CD4-positive, CD25-positive, alpha-beta regulatory T cell (primary cell): ENCODE measurements around the gene HYAL1. TPM values are rescaled to one million over a fixed set of nuclear protein-coding genes. Genes with fewer than 3 reads are reported as not detected.
A peak's percentile ranks its signal among the peaks of the same experiment; 100 is the strongest.

ENCODE experiments used
- ATAC-seq, 2 donors: fragments of 150-1000 bp; cut with Tn5 transposase; one replicate each; pipeline ENCODE4 v1.10.0; 2021; ENCODE audit warnings: low read depth in 2 of 2, moderate number of reproducible peaks in 2 of 2, moderate library complexity in 1 of 2
- DNase-seq, 3 donors: peaks; one replicate each; pipeline versions ENCODE4 v3.0.0 to v3.0.0-alpha.2; 2012 to 2022; ENCODE audit warnings: mixed read lengths in 1 of 3
- H3K27ac ChIP-seq: one replicate; pipeline ENCODE4 v1.7.0; 2013; ENCODE audit warnings: mild to moderate bottlenecking, low read length; ENCODE audit not compliant: insufficient read depth, poor library complexity, severe bottlenecking
- H3K27me3 ChIP-seq: one replicate; pipeline ENCODE4 v1.7.0; 2013; ENCODE audit warnings: low read length; ENCODE audit not compliant: control insufficient read depth, insufficient read depth
- H3K36me3 ChIP-seq: one replicate; pipeline ENCODE4 v1.7.0; 2013; ENCODE audit warnings: mild to moderate bottlenecking, low read length, moderate library complexity; ENCODE audit not compliant: control insufficient read depth, insufficient read depth
- H3K4me1 ChIP-seq: 2 replicates; pipeline ENCODE4 v1.7.0; 2013; ENCODE audit warnings: mild to moderate bottlenecking, low read length; ENCODE audit not compliant: insufficient read depth, control insufficient read depth, poor library complexity, severe bottlenecking
- H3K4me3 ChIP-seq: one replicate; pipeline ENCODE4 v1.7.0; 2013; ENCODE audit warnings: low read depth, mild to moderate bottlenecking, low read length, moderate library complexity
- H3K9me3 ChIP-seq, 2 experiments: 1 replicate in 1 of 2; 2 replicates in 1 of 2; pipeline ENCODE4 v1.7.0; 2013; ENCODE audit warnings: low read length in 2 of 2, mild to moderate bottlenecking in 1 of 2, moderate library complexity in 1 of 2; ENCODE audit not compliant: control insufficient read depth in 2 of 2
- H3K27ac Mint-ChIP-seq, 3 donors: one replicate each; pipeline ENCODE4 v1.8.0; 2020 to 2022; ENCODE audit warnings: mild to moderate bottlenecking in 3 of 3, mixed read lengths in 3 of 3, moderate library complexity in 2 of 3
- H3K27me3 Mint-ChIP-seq: one replicate; pipeline ENCODE4 v1.8.0; 2022; ENCODE audit warnings: mild to moderate bottlenecking, mixed read lengths
- H3K36me3 Mint-ChIP-seq: one replicate; pipeline ENCODE4 v1.8.0; 2020; ENCODE audit warnings: mixed read lengths
- H3K4me1 Mint-ChIP-seq, 4 donors: one replicate each; pipeline ENCODE4 v1.8.0; 2020 to 2022; ENCODE audit warnings: mixed read lengths in 4 of 4, mild to moderate bottlenecking in 1 of 4
- H3K4me3 Mint-ChIP-seq, 4 donors: one replicate each; pipeline ENCODE4 v1.8.0; 2020 to 2022; ENCODE audit warnings: mild to moderate bottlenecking in 4 of 4, mixed read lengths in 4 of 4, moderate library complexity in 3 of 4
- H3K9me3 Mint-ChIP-seq, 7 donors: one replicate each; pipeline ENCODE4 v1.8.0; 2020 to 2022; ENCODE audit warnings: mixed read lengths in 7 of 7, mild to moderate bottlenecking in 3 of 7, moderate library complexity in 2 of 7
- polyA plus RNA-seq, 4 donors: library from polyadenylated mRNA; unstranded; fragments of 300-500 nt; fragmentation: Illumina TruSeq; gene quantifications; one replicate each; pipeline ENCODE4 v1.2.3, GENCODE V29; 2021
- total RNA-seq: library from RNA; stranded (reverse); gene quantifications from one replicate; pipeline ENCODE4 v1.2.3, GENCODE V29; 2022

The HYAL1 gene
- total and polyA plus RNA-seq, 5 donors from 2014 or later: 0.07 to 0.35 (median 0.21) TPM; not detected in 1

DNA sequence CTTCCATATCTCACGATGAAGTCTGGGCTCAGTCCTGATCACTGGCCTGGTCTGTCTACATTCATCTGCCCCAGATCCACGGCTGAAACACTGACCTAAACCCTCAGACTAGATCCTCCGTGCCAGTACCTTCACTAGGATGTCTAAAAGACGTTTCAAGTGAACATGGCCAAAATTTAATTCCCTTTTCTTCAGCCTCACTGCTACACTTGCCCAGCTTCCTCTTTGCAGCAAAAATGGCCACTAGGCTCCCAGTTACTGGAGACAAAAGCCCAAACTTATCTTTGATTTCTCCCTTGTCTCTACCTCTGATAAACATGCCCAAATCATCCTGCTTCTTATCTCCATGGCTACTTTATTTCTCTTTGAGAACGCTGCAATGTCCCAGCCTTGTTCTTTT, 35.6 kb upstream of the HYAL1 start:
- Histone ChIP-seq H3K4me3 (peak overlapping the region; percentile 88), H3K4me1 (peaks cover 74% of the 10 kb centered on the region), H3K27ac (peak overlapping the region; percentile 96), H3K27me3 (no peaks in the 10 kb centered on the region), H3K36me3 (no peaks in the 10 kb centered on the region), H3K9me3 (no peaks in the 10 kb centered on the region)
- H3K27ac Mint-ChIP-seq: peak overlapping the region; percentile 93 to 98 (median 98)
- DNase-seq (no peak), ATAC-seq (no peak)
- H3K36me3 Mint-ChIP-seq: no peaks in the 10 kb centered on the region
- H3K4me3 Mint-ChIP-seq: peak overlapping the region; percentile 90 to 97 (median 94)
- H3K27me3 Mint-ChIP-seq: no peaks in the 10 kb centered on the region
- H3K4me1 Mint-ChIP-seq: peaks cover 20 to 77% (median 44%) of the 10 kb centered on the region in 4 donors
- H3K9me3 Mint-ChIP-seq: peaks cover 0 to 3% (median 0%) of the 10 kb centered on the region in 7 donors

GRCh38 chr3:50337175-50337861, 33.9 kb upstream of the HYAL1 start:
- Mint-ChIP-seq H3K27ac (peak overlapping the region; percentile 93 to 98 (median 98)), H3K27me3 (no peaks in the 10 kb centered on the region), H3K9me3 (peaks cover 0 to 3% (median 0%) of the 10 kb centered on the region in 7 donors), H3K4me3 (peak overlapping the region; percentile 90 to 97 (median 94)), H3K36me3 (no peaks in the 10 kb centered on the region), H3K4me1 (peaks cover 20 to 79% (median 48%) of the 10 kb centered on the region in 4 donors)
- H3K27ac ChIP-seq: peak overlapping the region; percentile 96
- H3K4me1 ChIP-seq: peaks cover 78% of the 10 kb centered on the region
- H3K36me3 ChIP-seq: peaks cover 2% of the 10 kb centered on the region
- DNase-seq (peak; percentile 88 to 99 (median 91)), ATAC-seq (peak; percentile 77 to 80)
- H3K9me3 ChIP-seq: no peaks in the 10 kb centered on the region
- H3K4me3 ChIP-seq: peak overlapping the region; percentile 92
- H3K27me3 ChIP-seq: no peaks in the 10 kb centered on the region

DNA sequence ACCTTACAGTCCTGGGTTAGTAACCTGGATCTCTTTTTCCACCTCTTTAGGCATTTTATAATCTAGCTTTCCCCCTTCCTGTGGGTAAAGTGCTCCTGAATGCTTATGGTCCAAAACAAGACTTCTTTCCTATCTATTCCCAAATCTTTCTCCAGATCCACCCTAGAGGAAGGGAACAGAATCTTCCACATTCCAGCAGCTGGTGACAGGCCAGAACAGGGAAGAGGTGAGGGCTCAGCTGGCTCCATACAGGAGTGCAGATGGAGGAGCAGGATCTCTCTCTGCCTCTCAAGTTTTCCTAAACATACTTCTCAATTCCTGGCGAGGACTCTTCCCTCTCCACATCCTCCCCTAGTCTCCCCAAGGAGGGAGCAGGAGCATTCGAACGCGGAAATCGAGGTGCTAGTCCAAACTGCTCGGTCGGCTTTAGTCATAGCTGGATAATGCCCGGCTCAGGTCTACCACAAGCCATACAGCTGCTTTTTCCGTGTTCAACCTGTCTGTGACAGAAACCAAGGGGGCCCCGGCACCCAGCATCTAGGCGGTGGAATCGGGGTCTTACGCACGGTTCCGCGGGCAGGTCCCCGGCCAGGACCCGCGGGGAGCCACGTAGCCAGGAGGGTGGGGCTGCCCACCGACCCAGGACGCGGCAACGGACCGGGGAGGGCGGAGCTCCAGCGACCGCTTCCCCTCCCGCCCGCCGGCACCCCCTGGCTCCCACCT, 33.2 kb upstream of the HYAL1 start:
- Histone ChIP-seq H3K36me3 (peaks cover 8% of the 10 kb centered on the region), H3K9me3 (no peaks in the 10 kb centered on the region)

GRCh38 chr3:50334339-50335075, 31.1 kb upstream of the HYAL1 start:
- DNase-seq (no peak), ATAC-seq (no peak)
- Histone ChIP-seq H3K27me3 (no peaks in the 10 kb centered on the region), H3K27ac (peak overlapping the region; percentile 96), H3K4me1 (peaks cover 54% of the 10 kb centered on the region), H3K9me3 (no peaks in the 10 kb centered on the region), H3K4me3 (peak overlapping the region; percentile 34), H3K36me3 (peaks cover 29% of the 10 kb centered on the region)
- Mint-ChIP-seq H3K4me1 (peaks cover 20 to 67% (median 40%) of the 10 kb centered on the region in 4 donors), H3K27me3 (no peaks in the 10 kb centered on the region), H3K36me3 (peaks cover 3% of the 10 kb centered on the region), H3K9me3 (peaks cover 0 to 3% (median 0%) of the 10 kb centered on the region in 7 donors), H3K4me3 (peak overlapping the region; percentile 69 to 97 (median 87)), H3K27ac (peak overlapping the region; percentile 93 to 96 (median 93))

More for the DNA sequence above, 33.2 kb upstream of the HYAL1 start:
- Mint-ChIP-seq H3K27me3 (no peaks in the 10 kb centered on the region), H3K9me3 (peaks cover 0 to 3% (median 0%) of the 10 kb centered on the region in 7 donors), H3K4me1 (peaks cover 20 to 81% (median 48%) of the 10 kb centered on the region in 4 donors), H3K27ac (peak overlapping the region; percentile 93 to 95 (median 93)), H3K4me3 (peak overlapping the region; percentile 90 to 97 (median 94)), H3K36me3 (no peaks in the 10 kb centered on the region)
- Histone ChIP-seq H3K27ac (peak overlapping the region; percentile 96), H3K4me3 (peak overlapping the region; percentile 92), H3K27me3 (no peaks in the 10 kb centered on the region), H3K4me1 (peaks cover 75% of the 10 kb centered on the region)
- peak; percentile 30 to 38 for ATAC-seq
- DNase-seq: no peak

DNA sequence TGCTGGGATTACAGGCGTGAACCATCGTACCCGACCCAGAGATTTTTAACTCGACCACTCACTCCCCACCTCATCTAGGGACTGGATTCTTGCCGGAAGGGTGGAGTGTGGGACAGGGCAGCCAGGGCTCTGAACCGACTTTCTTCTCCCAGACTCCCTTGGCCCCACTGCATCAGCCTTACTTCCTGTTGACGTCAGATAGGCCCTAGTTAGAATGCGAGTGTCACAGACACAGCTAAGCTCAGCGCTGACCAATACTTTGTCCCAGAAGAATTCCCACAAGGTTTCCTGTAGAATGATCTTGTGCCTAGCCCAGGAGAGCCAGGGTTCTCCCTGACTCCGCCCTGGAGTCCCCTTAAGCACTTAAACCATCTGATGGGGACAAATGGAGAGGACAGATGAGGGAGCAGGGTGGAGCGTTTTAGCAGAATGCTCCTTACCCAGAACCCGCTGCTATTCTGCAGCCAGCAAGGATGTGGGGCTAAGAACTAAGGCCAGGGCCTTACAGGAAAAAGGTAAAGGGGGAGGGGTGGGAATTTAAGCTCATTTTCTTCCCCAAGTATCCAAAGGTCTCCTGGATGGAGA, 30.5 kb upstream of the HYAL1 start:
- ATAC-seq (no peak), DNase-seq (no peak)
- Histone ChIP-seq H3K4me1 (peaks cover 47% of the 10 kb centered on the region), H3K36me3 (peaks cover 29% of the 10 kb centered on the region), H3K27me3 (no peaks in the 10 kb centered on the region), H3K27ac (peak overlapping the region; percentile 96), H3K4me3 (peak overlapping the region; percentile 40), H3K9me3 (no peaks in the 10 kb centered on the region)
- Mint-ChIP-seq H3K4me3 (peak overlapping the region; percentile 69 to 97 (median 87)), H3K36me3 (peaks cover 3% of the 10 kb centered on the region), H3K27me3 (no peaks in the 10 kb centered on the region), H3K27ac (peak overlapping the region; percentile 93 to 96 (median 93)), H3K9me3 (peaks cover 0 to 3% (median 0%) of the 10 kb centered on the region in 7 donors), H3K4me1 (peaks cover 17 to 61% (median 35%) of the 10 kb centered on the region in 4 donors)

- no peak overlapping the region for H3K27ac ChIP-seq
- Mint-ChIP-seq H3K4me3 (peak overlapping the region in 2 of 4 donors; percentile 58 to 71), H3K27ac (peak overlapping the region in 1 of 3 donors; percentile 38), H3K27me3 (no peaks in the 10 kb centered on the region), H3K36me3 (peaks cover 10% of the 10 kb centered on the region), H3K4me1 (peaks cover 10 to 60% (median 24%) of the 10 kb centered on the region in 4 donors), H3K9me3 (no peaks in the 10 kb centered on the region)
- no peaks in the 10 kb centered on the region for H3K27me3 ChIP-seq
- H3K4me3 ChIP-seq: no peak overlapping the region
- ATAC-seq (no peak), DNase-seq (no peak)
- peaks cover 29% of the 10 kb centered on the region for H3K36me3 ChIP-seq
- no peaks in the 10 kb centered on the region for H3K9me3 ChIP-seq
- H3K4me1 ChIP-seq: peaks cover 44% of the 10 kb centered on the region
Measured at GRCh38 chr3:50331364-50331907, 28.1 kb upstream of the HYAL1 start.

DNA sequence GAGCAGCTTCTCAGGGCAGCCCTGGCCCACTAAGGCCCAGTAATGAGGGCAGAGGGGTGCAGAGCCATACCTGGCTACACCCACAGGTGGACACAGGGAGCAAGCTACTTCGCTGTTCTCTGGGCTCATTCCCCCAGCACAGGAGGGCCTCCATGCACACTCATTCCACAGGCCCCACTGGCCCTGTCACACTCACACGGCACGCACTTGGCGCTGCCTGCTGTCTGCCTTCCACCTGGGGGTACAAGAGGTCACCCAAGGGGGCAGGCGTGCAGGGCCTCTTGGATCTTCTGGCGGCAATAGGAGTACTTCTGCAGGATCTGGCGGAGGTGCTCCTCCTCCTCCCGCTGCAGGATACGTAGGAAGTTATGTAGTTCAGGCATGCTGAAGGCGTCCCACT, 27.0 kb upstream of the HYAL1 start:
- Histone ChIP-seq H3K36me3 (peaks cover 38% of the 10 kb centered on the region), H3K27ac (no peak overlapping the region), H3K4me1 (peaks cover 33% of the 10 kb centered on the region), H3K27me3 (no peaks in the 10 kb centered on the region), H3K9me3 (no peaks in the 10 kb centered on the region), H3K4me3 (no peak overlapping the region)
- H3K4me1 Mint-ChIP-seq: peaks cover 5 to 52% (median 16%) of the 10 kb centered on the region in 4 donors
- H3K27me3 Mint-ChIP-seq: no peaks in the 10 kb centered on the region
- no peak overlapping the region for H3K27ac Mint-ChIP-seq
- DNase-seq (no peak), ATAC-seq (no peak)
- H3K36me3 Mint-ChIP-seq: peaks cover 10% of the 10 kb centered on the region
- H3K4me3 Mint-ChIP-seq: peak overlapping the region in 1 of 4 donors; percentile 52
- H3K9me3 Mint-ChIP-seq: no peaks in the 10 kb centered on the region
